SK-N-SH (cell line): ENCODE data around the gene TCTN1.

Experiments
- GATA2 ChIP-seq: sonication (generic); formaldehyde crosslinking; IDR thresholded peaks from 2 replicates; pipeline ENCODE4 v1.5.0; 2020; ENCODE audit warnings: mild to moderate bottlenecking, missing genetic modification reagents
- IRF3 ChIP-seq: fragments of 150-350 bp; IDR thresholded peaks from 2 replicates; pipeline ENCODE4 v1.6.1; 2016; ENCODE audit warnings: mild to moderate bottlenecking, low read depth, low read length
- POLR2AphosphoS5 ChIP-seq: IDR thresholded peaks from 2 replicates; pipeline ENCODE4 v1.6.1; 2012; ENCODE audit warnings: low read depth, low read length
- RAD21 ChIP-seq: IDR thresholded peaks from 2 replicates; pipeline ENCODE4 v1.6.1; 2012; ENCODE audit warnings: mild to moderate bottlenecking, low read length
- RXRA ChIP-seq: IDR thresholded peaks from 2 replicates; pipeline ENCODE4 v1.4.0; 2012; ENCODE audit warnings: low read depth, mild to moderate bottlenecking, borderline replicate concordance
- SIN3A ChIP-seq: IDR thresholded peaks from 2 replicates; pipeline ENCODE4 v1.6.1; 2012; ENCODE audit warnings: low read depth, mild to moderate bottlenecking, low read length, moderate library complexity, borderline replicate concordance
- TAF1 ChIP-seq: IDR thresholded peaks from 2 replicates; pipeline ENCODE4 v1.6.1; 2012; ENCODE audit warnings: low read depth, mild to moderate bottlenecking, low read length, moderate library complexity, borderline replicate concordance
- USF2 ChIP-seq: fragments of 150-350 bp; IDR thresholded peaks from 2 replicates; pipeline ENCODE4 v1.6.1; 2017; ENCODE audit warnings: antibody characterized with exemption, low read length, low read depth, borderline replicate concordance
- TF ChIP-seq, protein P1 (sequence below): fragments of 200-600 bp; sonication (generic); IDR thresholded peaks from 2 replicates; pipeline ENCODE4 v1.6.1; 2017; ENCODE audit warnings: antibody characterized with exemption, mild to moderate bottlenecking, moderate library complexity
- TF ChIP-seq, protein P2 (sequence below): IDR thresholded peaks from 2 replicates; pipeline ENCODE4 v1.6.1; 2012; ENCODE audit warnings: mild to moderate bottlenecking, low read depth, low read length, moderate library complexity

GRCh38 chr12:110597885-110598284 is 16.0 kb upstream of the TCTN1 start:
- TF ChIP-seq IRF3 (no peak), POLR2AphosphoS5 (no peak), USF2 (no peak), RXRA (no peak), SIN3A (no peak), GATA2 (CRISPR knock-in tag) (no peak), TAF1 (no peak), RAD21 (no peak)
- TF ChIP-seq, protein P1, sequence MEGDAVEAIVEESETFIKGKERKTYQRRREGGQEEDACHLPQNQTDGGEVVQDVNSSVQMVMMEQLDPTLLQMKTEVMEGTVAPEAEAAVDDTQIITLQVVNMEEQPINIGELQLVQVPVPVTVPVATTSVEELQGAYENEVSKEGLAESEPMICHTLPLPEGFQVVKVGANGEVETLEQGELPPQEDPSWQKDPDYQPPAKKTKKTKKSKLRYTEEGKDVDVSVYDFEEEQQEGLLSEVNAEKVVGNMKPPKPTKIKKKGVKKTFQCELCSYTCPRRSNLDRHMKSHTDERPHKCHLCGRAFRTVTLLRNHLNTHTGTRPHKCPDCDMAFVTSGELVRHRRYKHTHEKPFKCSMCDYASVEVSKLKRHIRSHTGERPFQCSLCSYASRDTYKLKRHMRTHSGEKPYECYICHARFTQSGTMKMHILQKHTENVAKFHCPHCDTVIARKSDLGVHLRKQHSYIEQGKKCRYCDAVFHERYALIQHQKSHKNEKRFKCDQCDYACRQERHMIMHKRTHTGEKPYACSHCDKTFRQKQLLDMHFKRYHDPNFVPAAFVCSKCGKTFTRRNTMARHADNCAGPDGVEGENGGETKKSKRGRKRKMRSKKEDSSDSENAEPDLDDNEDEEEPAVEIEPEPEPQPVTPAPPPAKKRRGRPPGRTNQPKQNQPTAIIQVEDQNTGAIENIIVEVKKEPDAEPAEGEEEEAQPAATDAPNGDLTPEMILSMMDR, result no peak
- TF ChIP-seq, protein P2, sequence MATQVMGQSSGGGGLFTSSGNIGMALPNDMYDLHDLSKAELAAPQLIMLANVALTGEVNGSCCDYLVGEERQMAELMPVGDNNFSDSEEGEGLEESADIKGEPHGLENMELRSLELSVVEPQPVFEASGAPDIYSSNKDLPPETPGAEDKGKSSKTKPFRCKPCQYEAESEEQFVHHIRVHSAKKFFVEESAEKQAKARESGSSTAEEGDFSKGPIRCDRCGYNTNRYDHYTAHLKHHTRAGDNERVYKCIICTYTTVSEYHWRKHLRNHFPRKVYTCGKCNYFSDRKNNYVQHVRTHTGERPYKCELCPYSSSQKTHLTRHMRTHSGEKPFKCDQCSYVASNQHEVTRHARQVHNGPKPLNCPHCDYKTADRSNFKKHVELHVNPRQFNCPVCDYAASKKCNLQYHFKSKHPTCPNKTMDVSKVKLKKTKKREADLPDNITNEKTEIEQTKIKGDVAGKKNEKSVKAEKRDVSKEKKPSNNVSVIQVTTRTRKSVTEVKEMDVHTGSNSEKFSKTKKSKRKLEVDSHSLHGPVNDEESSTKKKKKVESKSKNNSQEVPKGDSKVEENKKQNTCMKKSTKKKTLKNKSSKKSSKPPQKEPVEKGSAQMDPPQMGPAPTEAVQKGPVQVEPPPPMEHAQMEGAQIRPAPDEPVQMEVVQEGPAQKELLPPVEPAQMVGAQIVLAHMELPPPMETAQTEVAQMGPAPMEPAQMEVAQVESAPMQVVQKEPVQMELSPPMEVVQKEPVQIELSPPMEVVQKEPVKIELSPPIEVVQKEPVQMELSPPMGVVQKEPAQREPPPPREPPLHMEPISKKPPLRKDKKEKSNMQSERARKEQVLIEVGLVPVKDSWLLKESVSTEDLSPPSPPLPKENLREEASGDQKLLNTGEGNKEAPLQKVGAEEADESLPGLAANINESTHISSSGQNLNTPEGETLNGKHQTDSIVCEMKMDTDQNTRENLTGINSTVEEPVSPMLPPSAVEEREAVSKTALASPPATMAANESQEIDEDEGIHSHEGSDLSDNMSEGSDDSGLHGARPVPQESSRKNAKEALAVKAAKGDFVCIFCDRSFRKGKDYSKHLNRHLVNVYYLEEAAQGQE, result no peak
